HUES6 (cell line): ENCODE results near the gene DHRS11.
A peak's percentile ranks its signal among the peaks of the same experiment; 100 is the strongest.

Experiments
- H3K27ac ChIP-seq: 2 replicates; pipeline ENCODE4 v1.7.0; 2013; ENCODE audit warnings: low read depth, mild to moderate bottlenecking, low read length, inconsistent platforms
- H3K27me3 ChIP-seq: 2 replicates; pipeline ENCODE4 v1.6.1; 2013; ENCODE audit warnings: low read length; ENCODE audit not compliant: control insufficient read depth, insufficient read depth
- H3K36me3 ChIP-seq: 2 replicates; pipeline ENCODE4 v1.6.1; 2013; ENCODE audit warnings: low read length; ENCODE audit not compliant: control insufficient read depth, insufficient read depth
- H3K4me1 ChIP-seq: 2 replicates; pipeline ENCODE4 v1.6.1; 2013; ENCODE audit warnings: low read length; ENCODE audit not compliant: control insufficient read depth, insufficient read depth
- H3K4me3 ChIP-seq: 2 replicates; pipeline ENCODE4 v1.5.1; 2013; ENCODE audit warnings: low read depth, low read length
- H3K9ac ChIP-seq: one replicate; pipeline ENCODE4 v1.6.1; 2013; ENCODE audit warnings: mild to moderate bottlenecking, low read length
- H3K9me3 ChIP-seq: 2 replicates; pipeline ENCODE4 v1.6.1; 2013; ENCODE audit warnings: low read depth, low read length; ENCODE audit not compliant: control insufficient read depth, insufficient read depth

DHRS11 gene

GRCh38 chr17:36616061-36617029 is 24.7 kb downstream of the DHRS11 start:
- H3K4me1 ChIP-seq = peaks cover 22% of the 10 kb centered on the region
- no peaks in the 10 kb centered on the region for H3K27me3 ChIP-seq
- no peak overlapping the region for H3K27ac ChIP-seq
- H3K36me3 ChIP-seq = no peaks in the 10 kb centered on the region
- no peak overlapping the region for H3K4me3 ChIP-seq
- H3K9ac ChIP-seq = no peak overlapping the region
- no peaks in the 10 kb centered on the region for H3K9me3 ChIP-seq

GRCh38 chr17:36617773-36618172 is 26.1 kb downstream of the DHRS11 start:
- Histone ChIP-seq H3K27me3 (no peaks in the 10 kb centered on the region), H3K27ac (no peak overlapping the region), H3K4me3 (no peak overlapping the region), H3K9me3 (no peaks in the 10 kb centered on the region), H3K36me3 (no peaks in the 10 kb centered on the region), H3K9ac (no peak overlapping the region), H3K4me1 (peaks cover 22% of the 10 kb centered on the region)

- Histone ChIP-seq H3K27ac (no peak overlapping the region), H3K36me3 (no peaks in the 10 kb centered on the region), H3K27me3 (no peaks in the 10 kb centered on the region), H3K4me3 (no peak overlapping the region), H3K9ac (no peak overlapping the region), H3K4me1 (no peaks in the 10 kb centered on the region; the same call in 1 of the 2 replicates), H3K9me3 (no peaks in the 10 kb centered on the region)
Observed at GRCh38 chr17:36623281-36623680, 31.6 kb downstream of the DHRS11 start.

GRCh38 chr17:36625188-36625587 is 33.5 kb downstream of the DHRS11 start:
- no peaks in the 10 kb centered on the region for H3K9me3 ChIP-seq
- no peak overlapping the region for H3K27ac ChIP-seq
- H3K36me3 ChIP-seq = no peaks in the 10 kb centered on the region
- no peak overlapping the region for H3K4me3 ChIP-seq
- peaks cover 5% of the 10 kb centered on the region; the same call in 1 of the 2 replicates for H3K4me1 ChIP-seq
- no peak overlapping the region for H3K9ac ChIP-seq
- H3K27me3 ChIP-seq = no peaks in the 10 kb centered on the region

- H3K4me1 ChIP-seq = peaks cover 6% of the 10 kb centered on the region; the same call in 1 of the 2 replicates
- H3K4me3 ChIP-seq = no peak overlapping the region
- H3K9ac ChIP-seq = no peak overlapping the region
- H3K36me3 ChIP-seq = no peaks in the 10 kb centered on the region
- no peak overlapping the region for H3K27ac ChIP-seq
- peaks cover 16% of the 10 kb centered on the region for H3K27me3 ChIP-seq
- no peaks in the 10 kb centered on the region for H3K9me3 ChIP-seq
Observed at GRCh38 chr17:36627101-36627500, 35.4 kb downstream of the DHRS11 start.

GRCh38 chr17:36628576-36628975 is 36.9 kb downstream of the DHRS11 start:
- H3K27me3 ChIP-seq = peaks cover 26% of the 10 kb centered on the region
- H3K9ac ChIP-seq = no peak overlapping the region
- no peak overlapping the region for H3K4me3 ChIP-seq
- H3K36me3 ChIP-seq = no peaks in the 10 kb centered on the region
- H3K27ac ChIP-seq = no peak overlapping the region
- peaks cover 21% of the 10 kb centered on the region for H3K4me1 ChIP-seq
- no peaks in the 10 kb centered on the region for H3K9me3 ChIP-seq

- H3K27ac ChIP-seq = no peak overlapping the region
- no peak overlapping the region for H3K4me3 ChIP-seq
Observed at GRCh38 chr17:36629252-36629847, 37.7 kb downstream of the DHRS11 start.

GRCh38 chr17:36629970-36630502 is 38.4 kb downstream of the DHRS11 start:
- no peaks in the 10 kb centered on the region for H3K36me3 ChIP-seq
- no peaks in the 10 kb centered on the region for H3K9me3 ChIP-seq
- H3K27me3 ChIP-seq = peaks cover 26% of the 10 kb centered on the region
- H3K4me3 ChIP-seq = no peak overlapping the region
- H3K9ac ChIP-seq = no peak overlapping the region
- peaks cover 23% of the 10 kb centered on the region for H3K4me1 ChIP-seq
- H3K27ac ChIP-seq = no peak overlapping the region

More at GRCh38 chr17:36629252-36629847, 37.7 kb downstream of the DHRS11 start:
- no peaks in the 10 kb centered on the region for H3K36me3 ChIP-seq
- H3K27me3 ChIP-seq = peaks cover 26% of the 10 kb centered on the region
- H3K9ac ChIP-seq = no peak overlapping the region
- peaks cover 23% of the 10 kb centered on the region for H3K4me1 ChIP-seq
- no peaks in the 10 kb centered on the region for H3K9me3 ChIP-seq

- H3K4me3 ChIP-seq = no peak overlapping the region
- H3K27ac ChIP-seq = no peak overlapping the region
- no peaks in the 10 kb centered on the region for H3K36me3 ChIP-seq
- peaks cover 26% of the 10 kb centered on the region for H3K27me3 ChIP-seq
- peaks cover 23% of the 10 kb centered on the region for H3K4me1 ChIP-seq
- no peaks in the 10 kb centered on the region for H3K9me3 ChIP-seq
- no peak overlapping the region for H3K9ac ChIP-seq
Observed at GRCh38 chr17:36631022-36631421, 39.3 kb downstream of the DHRS11 start.

GRCh38 chr17:36632916-36633771 is 41.5 kb downstream of the DHRS11 start:
- Histone ChIP-seq H3K4me1 (peaks cover 23% of the 10 kb centered on the region), H3K36me3 (no peaks in the 10 kb centered on the region), H3K27ac (no peak overlapping the region), H3K4me3 (peak overlapping the region; percentile 42), H3K9me3 (no peaks in the 10 kb centered on the region), H3K9ac (no peak overlapping the region), H3K27me3 (peaks cover 30% of the 10 kb centered on the region)
